ENCODE data around the gene RAMAC. TPM values are rescaled to one million over a fixed set of nuclear protein-coding genes. Genes with fewer than 3 reads are reported as not detected.

The RAMAC gene
- total RNA-seq, 1 donor = 26.4 TPM

DNA sequence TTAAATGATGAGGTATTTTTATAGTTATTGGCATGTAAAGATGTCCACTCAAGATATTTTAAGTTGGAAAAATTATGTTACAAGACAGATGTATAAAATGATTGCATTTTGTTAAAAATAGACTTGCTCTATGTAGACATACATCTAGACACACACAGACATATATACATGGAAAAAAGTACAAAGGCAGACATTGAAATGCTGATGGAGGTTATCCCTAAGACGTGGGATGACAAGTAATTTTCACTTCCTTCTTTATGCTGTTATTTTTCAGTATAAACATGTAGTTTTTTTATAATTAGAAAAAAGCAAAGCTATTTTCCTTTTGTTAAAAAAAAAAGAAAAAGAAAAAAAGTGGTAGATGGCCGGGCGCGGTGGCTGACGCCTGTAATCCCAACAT lies 40.7 kb upstream of the RAMAC start:
- Histone ChIP-seq H3K9me3 (ENCODE audit: low read depth, low read length) (no peaks in the 10 kb centered on the region), H3K4me1 (ENCODE audit: insufficient read depth, low read length) (peaks cover 8% of the 10 kb centered on the region), H3K27me3 (ENCODE audit: insufficient read depth, low read length) (peaks cover 4% of the 10 kb centered on the region), H4K20me1 (ENCODE audit: insufficient read depth, low read length) (no peaks in the 10 kb centered on the region), H2AFZ (ENCODE audit: low read length) (no peak overlapping the region), H3K4me2 (ENCODE audit: insufficient read depth, low read length) (no peak overlapping the region), H3K79me2 (ENCODE audit: insufficient read depth, low read length) (no peaks in the 10 kb centered on the region), H3K27ac (ENCODE audit: low read depth, low read length) (no peak overlapping the region), H3K4me3 (ENCODE audit: insufficient read depth, low read length) (no peak overlapping the region), H3K36me3 (ENCODE audit: insufficient read depth, low read length) (no peaks in the 10 kb centered on the region)
- DNase-seq (ENCODE audit: insufficient read length, low spot score, missing footprints) = no peak
- TF ChIP-seq CTCF (IDR thresholded peaks at IDR 0.05; ENCODE audit: extremely low read depth, low read depth, low read length) = no peak

- peaks cover 2% of the 10 kb centered on the region for H4K20me1 ChIP-seq (ENCODE audit: insufficient read depth, low read length)
- H3K4me2 ChIP-seq (ENCODE audit: insufficient read depth, low read length) = no peak overlapping the region
- H2AFZ ChIP-seq (ENCODE audit: low read length) = no peak overlapping the region
- no peaks in the 10 kb centered on the region for H3K36me3 ChIP-seq (ENCODE audit: insufficient read depth, low read length)
- H3K79me2 ChIP-seq (ENCODE audit: insufficient read depth, low read length) = no peaks in the 10 kb centered on the region
- TF ChIP-seq CTCF (IDR thresholded peaks at IDR 0.05; ENCODE audit: extremely low read depth, low read depth, low read length) = no peak
- H3K27ac ChIP-seq (ENCODE audit: low read depth, low read length) = no peak overlapping the region
- no peaks in the 10 kb centered on the region for H3K9me3 ChIP-seq (ENCODE audit: low read depth, low read length)
- no peak for DNase-seq (ENCODE audit: insufficient read length, low spot score, missing footprints)
- peaks cover 7% of the 10 kb centered on the region for H3K27me3 ChIP-seq (ENCODE audit: insufficient read depth, low read length)
- H3K4me1 ChIP-seq (ENCODE audit: insufficient read depth, low read length) = peaks cover 9% of the 10 kb centered on the region
- H3K4me3 ChIP-seq (ENCODE audit: insufficient read depth, low read length) = no peak overlapping the region
These were observed 39.8 kb upstream of the RAMAC start for GRCh38 chr15:82946155-82946701.

GRCh38 chr15:82950295-82950694 lies 35.7 kb upstream of the RAMAC start:
- TF ChIP-seq CTCF (IDR thresholded peaks at IDR 0.05; ENCODE audit: extremely low read depth, low read depth, low read length) = no peak
- DNase-seq (ENCODE audit: insufficient read length, low spot score, missing footprints) = no peak
- Histone ChIP-seq H2AFZ (ENCODE audit: low read length) (no peak overlapping the region), H3K4me3 (ENCODE audit: insufficient read depth, low read length) (no peak overlapping the region), H3K27ac (ENCODE audit: low read depth, low read length) (no peak overlapping the region), H4K20me1 (ENCODE audit: insufficient read depth, low read length) (peaks cover 4% of the 10 kb centered on the region), H3K4me1 (ENCODE audit: insufficient read depth, low read length) (peaks cover 9% of the 10 kb centered on the region), H3K4me2 (ENCODE audit: insufficient read depth, low read length) (no peak overlapping the region), H3K36me3 (ENCODE audit: insufficient read depth, low read length) (no peaks in the 10 kb centered on the region), H3K9me3 (ENCODE audit: low read depth, low read length) (no peaks in the 10 kb centered on the region), H3K27me3 (ENCODE audit: insufficient read depth, low read length) (peaks cover 8% of the 10 kb centered on the region), H3K79me2 (ENCODE audit: insufficient read depth, low read length) (no peaks in the 10 kb centered on the region)

- Histone ChIP-seq H2AFZ (ENCODE audit: low read length) (peak overlapping the region; percentile 20), H3K4me1 (ENCODE audit: insufficient read depth, low read length) (peaks cover 9% of the 10 kb centered on the region), H3K4me3 (ENCODE audit: insufficient read depth, low read length) (no peak overlapping the region), H3K27me3 (ENCODE audit: insufficient read depth, low read length) (peaks cover 8% of the 10 kb centered on the region), H3K4me2 (ENCODE audit: insufficient read depth, low read length) (no peak overlapping the region), H3K27ac (ENCODE audit: low read depth, low read length) (no peak overlapping the region), H4K20me1 (ENCODE audit: insufficient read depth, low read length) (peaks cover 4% of the 10 kb centered on the region), H3K9me3 (ENCODE audit: low read depth, low read length) (no peaks in the 10 kb centered on the region), H3K79me2 (ENCODE audit: insufficient read depth, low read length) (no peaks in the 10 kb centered on the region), H3K36me3 (ENCODE audit: insufficient read depth, low read length) (no peaks in the 10 kb centered on the region)
- peak; percentile 72 for DNase-seq (ENCODE audit: insufficient read length, low spot score, missing footprints)
- no peak for TF ChIP-seq CTCF (IDR thresholded peaks at IDR 0.05; ENCODE audit: extremely low read depth, low read depth, low read length)
These were observed 35.2 kb upstream of the RAMAC start for GRCh38 chr15:82950746-82951370.

All from osteoblast (primary cell).